ENCODE data around the gene CNIH2.

CNIH2 gene

GRCh38 chr11:66333220-66333877, 55.4 kb downstream of the CNIH2 start:
- DNase-seq: no peak
